Skin of body (tissue), 2 donors: ENCODE measurements around the gene LRFN4. TPM values are rescaled to one million over a fixed set of nuclear protein-coding genes. Genes with fewer than 3 reads are reported as not detected.

Experiments
- DNase-seq: peaks from one replicate; lab custom pipeline; 2025; lab: John Stamatoyannopoulos, UW
- total RNA-seq: library from RNA; depleted of rRNA; stranded (reverse); fragments of >200 nt; gene quantifications from one replicate; pipeline ENCODE4 v1.2.3, GENCODE V29; 2014

LRFN4 gene
- total RNA-seq, 1 donor from 2014 or later: 5.5 TPM

DNA sequence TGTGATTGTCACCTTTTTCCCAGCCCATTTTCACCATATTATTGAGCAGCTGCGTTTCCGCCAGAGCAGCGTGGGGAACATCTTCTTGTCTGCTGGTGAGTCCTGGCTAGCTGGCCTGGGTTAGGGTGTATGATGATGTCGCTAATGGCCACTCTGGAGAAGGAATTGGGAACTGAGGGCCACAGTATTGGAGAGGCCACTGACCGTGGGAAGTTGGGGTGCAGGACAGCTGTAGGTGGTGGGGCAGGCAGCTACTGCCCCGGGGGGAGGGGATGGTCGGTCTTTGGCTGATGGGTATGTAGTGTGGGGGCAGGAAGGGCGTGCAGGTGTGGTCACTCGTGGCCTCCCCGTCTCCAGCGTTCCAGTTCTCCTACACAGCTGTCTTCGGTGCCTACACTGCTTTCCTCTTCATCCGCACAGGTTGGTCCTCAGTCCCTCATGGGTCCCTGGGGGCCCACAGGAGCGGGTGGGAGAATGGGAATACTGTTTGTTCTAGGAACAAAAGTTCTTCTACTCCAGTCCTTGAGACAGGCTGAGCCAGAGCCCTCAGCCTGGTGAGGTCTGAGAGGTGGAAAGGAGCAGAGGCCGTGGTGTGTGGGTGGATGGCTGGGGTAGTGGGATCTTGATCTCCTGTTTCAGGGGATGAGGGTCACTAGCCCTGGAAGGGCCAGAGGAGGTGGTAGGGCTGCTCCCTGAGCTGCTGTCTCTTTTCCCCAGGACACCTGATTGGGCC is 11.6 kb upstream of the LRFN4 start:
- DNase-seq: no peak

DNA sequence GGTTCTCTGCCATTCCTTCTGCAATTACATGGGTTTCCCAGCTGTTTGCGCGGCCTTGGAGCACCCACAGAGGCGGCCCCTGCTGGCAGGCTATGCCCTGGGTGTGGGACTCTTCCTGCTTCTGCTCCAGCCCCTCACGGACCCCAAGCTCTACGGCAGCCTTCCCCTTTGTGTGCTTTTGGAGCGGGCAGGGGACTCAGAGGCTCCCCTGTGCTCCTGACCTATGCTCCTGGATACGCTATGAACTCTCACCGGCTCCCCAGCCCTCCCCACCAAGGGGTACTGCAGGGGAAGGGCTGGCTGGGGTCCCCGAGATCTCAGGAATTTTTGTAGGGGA is 11.0 kb upstream of the LRFN4 start:
- DNase-seq: no peak

DNA sequence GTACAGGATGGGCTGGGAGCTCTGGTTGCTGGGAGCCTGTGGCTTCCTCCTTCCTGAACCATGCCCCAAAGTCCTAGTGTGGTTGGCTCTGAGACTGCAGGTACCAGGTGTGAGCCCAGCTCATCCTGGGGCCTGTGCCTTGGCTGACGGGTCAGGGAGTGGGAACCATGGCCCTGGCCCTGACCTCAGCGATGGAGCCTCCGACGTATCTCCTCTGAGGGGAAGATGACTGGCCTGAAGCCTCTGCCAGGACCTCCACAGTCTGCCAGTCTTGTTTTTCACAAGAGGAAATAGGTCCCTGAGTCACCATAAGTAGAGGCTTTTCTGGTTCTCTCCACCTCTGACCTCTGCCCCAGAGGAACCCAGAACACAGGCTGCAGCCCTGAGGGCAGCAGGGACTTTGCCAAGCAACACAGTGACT is 10.2 kb upstream of the LRFN4 start:
- no peak for DNase-seq

DNA sequence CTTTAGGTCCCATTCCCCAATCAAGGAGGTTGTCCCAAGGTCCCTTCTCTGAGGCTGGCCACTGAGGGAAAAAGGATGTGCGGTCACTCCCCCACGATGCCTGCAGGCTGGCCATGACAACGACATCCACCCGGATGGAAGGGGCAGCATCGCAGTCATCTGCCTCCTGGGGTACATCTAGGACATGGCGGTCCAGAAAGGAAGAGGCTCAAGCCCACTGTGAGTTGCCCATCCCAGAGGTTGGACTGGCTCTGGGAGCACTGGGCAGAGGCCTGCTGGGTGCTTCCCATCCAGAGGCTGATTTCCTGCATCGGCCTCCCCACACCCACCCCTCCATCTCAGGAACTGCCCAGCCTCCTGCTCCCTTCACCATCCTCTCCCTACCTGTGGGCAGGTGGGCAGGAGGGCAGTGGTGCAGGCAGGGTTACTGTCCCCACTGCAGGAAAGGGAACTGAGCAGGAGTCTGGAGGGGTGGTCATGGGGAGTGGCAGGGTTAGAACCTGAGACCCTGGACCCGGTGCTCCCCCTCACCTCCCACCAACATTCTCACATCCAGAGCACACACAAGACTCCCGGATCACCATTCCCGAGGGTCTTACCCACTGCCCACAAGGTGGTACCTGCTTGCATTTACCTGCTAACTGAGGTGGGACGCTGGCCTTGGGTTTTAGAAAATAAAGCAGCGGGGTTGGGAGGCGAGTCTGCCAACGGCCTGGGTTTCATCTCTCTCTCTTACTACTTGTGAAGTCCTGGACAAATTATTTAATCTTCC is 9.2 kb upstream of the LRFN4 start:
- no peak for DNase-seq

DNA sequence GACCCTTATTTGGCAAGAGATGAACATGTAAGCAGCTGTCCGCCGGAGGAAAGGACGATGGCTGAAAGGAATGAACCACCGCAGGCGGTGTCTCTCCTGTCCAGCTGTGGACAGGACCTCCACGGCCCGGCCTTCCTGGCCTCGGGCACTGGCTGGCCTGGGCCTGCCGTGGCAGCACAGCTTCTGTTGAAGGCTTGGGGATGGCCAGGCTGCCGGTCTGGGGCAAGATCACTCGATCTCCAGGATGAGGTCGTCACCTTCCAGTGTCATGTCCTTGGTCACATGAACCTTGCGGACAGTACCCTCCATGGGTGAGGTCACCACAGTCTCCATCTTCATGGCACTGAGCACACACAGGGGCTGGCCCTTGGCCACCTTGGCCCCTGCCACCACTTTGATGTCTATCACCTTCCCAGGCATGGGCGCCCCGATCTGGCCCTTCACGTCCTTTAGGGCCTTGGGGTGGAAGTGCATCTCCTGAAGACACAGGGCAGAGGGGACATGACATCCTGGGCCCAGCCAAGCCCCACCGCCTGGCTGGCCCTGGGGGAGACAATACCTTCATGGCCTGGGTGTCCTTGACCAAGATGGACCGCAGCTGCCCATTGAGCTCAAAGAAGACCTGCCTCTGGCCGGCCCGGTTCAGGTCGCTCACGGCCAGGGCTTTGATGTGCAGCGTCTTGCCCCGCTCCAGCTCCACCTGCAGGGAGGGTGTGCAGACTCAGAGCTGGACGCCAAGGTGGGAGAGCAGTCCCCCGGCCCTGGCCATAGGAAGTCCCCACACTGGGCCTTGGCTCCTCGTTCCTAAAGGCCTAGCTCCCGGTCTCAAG is 8.0 kb upstream of the LRFN4 start:
- no peak for DNase-seq

DNA sequence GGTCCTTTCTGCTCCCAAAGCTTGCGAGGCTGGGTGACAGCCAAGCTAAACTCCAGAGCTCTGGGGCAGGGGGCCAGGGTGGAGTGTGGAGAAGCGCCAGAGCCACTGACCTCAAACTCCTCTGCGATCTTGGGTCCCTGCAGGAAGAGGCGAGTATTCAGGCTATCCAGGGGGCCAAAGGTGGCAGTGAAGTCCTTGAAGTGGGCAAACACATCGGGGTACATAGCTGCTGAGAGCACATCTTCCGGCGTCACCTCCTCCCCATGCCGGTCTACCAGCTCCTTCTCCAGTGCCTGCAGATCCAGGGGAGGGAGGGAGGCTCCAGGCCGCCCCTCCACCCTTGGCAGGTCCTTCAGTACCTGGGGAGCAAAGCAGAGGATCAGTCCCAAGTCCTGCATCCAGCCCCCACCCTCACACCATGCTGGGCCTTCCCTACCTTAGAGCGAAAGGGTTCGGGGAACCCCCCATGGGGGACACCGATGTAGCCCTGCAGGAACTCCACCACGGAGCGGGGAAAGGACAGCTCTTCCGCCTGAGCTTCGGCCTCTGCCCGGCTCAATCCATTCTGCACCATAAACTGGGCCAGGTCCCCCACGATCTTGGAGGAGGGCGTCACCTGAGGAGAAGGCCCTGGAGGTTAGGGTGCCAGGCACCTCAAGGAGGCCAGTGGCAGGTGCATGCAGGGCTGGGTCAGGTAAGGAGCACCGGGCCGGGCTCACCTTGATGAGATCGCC is 7.2 kb upstream of the LRFN4 start:
- DNase-seq: no peak

DNA sequence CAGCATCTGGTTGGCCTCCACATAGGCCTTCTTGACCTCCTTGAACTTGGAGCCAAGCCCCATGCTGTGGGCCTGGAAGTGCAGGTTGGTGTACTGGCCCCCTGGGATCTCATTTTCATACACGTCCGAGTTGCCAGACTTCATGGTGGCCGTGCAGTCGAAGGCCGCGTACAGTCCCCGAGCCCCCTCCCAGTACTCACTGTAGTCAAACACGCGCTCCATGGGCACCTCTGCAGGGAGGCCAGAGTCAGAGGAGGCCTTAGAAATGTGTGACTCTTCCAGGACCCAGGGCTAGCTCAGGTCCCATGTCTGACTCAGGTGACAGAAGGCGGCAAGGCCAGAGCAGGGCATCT is 6.7 kb upstream of the LRFN4 start:
- DNase-seq: no peak

DNA sequence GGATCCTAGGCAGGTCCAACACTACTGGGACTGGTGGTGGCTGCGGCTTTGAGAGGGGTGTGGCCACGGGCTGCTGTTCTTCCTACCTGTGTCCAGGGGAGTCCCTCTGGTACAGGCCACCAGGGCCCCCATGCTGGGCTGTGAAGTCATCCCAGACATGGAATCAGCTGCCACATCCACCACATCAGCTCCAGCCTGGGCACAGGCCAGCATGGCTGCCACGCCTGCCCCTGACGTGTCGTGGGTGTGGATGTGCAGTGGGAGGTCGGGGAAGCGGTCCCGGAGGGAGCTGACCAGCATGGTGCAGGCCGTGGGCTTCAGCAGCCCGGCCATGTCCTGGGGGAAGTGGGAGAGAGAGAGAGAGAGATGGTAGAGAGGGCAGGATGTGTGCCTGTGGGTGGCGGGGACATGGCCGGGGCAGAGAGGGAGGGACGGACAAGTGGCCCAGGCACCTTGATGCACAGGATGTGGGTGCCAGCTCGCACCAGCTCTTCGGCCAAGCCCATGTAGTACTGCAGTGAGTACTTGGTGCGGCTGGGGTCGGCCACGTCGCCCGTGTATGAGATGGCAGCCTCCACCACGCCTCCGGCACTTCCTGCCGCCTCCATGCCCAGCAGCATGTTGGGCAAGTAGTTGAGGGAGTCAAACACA is 6.2 kb upstream of the LRFN4 start:
- no peak for DNase-seq

GRCh38 chr11:66851239-66851596 is 5.6 kb upstream of the LRFN4 start:
- no peak for DNase-seq

DNA sequence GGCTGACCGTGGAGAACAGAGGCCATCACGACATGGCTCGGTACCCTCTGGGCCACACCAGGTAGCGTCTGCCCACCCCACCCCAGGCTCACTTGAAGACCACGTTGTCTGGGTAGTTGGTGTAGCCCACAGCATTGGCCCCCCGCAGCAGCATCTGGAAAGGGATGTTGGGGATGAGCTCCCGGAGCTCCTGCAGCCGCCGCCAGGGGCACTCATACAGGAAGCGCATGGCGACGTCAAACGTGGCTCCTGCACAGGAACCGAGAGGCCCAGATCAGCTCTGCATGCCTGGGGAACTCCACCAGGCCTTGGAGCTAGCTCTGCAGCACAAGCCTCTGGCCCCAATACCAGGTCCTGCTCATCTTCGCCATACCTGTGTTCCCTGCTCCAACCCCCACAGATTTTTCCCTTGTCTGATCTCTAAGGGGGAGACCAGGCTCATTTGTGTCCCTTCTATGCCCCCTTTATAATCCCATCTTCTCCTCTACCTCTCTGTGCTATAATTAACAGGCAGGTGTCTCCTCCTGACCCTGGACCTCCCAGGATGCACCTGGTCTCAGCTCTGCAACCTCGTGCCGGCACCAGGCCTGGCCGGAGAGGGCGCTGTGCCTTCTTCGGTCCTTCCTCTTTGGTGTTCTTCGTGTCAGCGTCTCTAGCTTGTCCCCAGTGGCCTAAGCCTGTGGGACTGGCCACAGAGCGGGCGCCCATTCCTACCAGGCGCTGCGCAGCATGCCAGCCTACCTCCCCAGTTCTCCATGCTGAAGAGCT is 5.0 kb upstream of the LRFN4 start:
- no peak for DNase-seq

DNA sequence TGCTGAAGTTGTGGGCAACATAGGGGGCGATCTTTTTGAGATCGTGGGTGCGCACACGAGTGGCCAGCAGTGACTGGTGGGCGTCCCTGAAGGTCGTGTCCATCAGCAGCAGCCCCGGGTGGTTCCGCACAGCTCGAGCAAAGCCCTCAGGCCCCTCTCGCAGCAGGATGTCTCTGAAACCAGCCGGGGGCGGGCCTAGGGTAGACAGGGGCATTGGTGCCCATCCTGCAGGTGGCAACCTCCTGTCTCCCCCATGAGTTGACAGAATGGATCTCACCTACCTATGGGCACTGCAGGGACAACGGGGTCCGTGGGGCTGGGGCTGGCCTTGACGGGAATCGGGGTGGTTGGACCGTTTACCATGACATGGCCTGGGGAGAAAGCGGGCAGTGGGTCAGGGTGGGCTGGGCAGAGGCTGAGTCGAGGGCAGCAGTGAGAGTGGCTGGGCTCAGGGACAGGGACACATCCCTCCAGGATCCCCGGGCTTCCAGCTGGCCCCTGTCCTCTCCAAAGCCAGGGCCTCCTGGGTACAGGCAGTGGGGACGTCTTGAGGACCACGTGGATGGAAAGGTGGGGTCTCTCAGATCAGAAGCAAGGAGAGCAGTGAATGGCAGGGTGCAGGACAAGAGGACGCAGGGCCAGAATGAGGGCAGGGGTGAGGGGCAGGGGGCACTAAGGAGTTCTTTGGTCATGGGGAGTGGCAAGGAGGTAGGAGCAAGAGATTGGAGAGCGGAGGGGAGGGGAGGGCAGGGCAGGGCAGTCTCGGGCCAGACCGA is 4.2 kb upstream of the LRFN4 start:
- no peak for DNase-seq

- no peak for DNase-seq
Measured at GRCh38 chr11:66853242-66854229, 3.3 kb upstream of the LRFN4 start.

GRCh38 chr11:66854231-66854661 is 2.6 kb upstream of the LRFN4 start:
- no peak for DNase-seq

DNA sequence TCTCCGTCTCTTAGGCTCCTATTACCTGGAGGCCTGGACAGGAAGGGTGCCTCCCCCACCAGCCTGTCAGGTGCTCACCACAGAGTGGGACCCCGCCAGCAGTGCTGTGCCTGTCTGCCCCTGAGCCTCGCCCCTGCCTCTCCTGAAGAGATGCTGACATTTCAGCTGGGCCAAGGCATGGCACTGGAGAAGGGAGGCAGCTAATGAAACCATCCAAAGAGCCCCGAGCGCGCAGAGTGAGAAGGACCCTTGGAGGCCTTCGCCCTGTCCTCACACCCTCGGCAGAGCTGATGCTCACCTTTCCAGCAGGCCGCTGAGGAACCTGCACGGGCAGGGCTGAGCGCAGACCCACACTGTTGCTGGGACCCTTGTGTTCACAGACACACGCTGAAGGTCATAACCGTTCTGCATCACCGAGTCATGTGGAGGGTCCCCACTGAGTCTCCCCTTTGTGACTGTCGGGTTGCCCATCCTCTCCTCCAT is 2.1 kb upstream of the LRFN4 start:
- DNase-seq: no peak

DNA sequence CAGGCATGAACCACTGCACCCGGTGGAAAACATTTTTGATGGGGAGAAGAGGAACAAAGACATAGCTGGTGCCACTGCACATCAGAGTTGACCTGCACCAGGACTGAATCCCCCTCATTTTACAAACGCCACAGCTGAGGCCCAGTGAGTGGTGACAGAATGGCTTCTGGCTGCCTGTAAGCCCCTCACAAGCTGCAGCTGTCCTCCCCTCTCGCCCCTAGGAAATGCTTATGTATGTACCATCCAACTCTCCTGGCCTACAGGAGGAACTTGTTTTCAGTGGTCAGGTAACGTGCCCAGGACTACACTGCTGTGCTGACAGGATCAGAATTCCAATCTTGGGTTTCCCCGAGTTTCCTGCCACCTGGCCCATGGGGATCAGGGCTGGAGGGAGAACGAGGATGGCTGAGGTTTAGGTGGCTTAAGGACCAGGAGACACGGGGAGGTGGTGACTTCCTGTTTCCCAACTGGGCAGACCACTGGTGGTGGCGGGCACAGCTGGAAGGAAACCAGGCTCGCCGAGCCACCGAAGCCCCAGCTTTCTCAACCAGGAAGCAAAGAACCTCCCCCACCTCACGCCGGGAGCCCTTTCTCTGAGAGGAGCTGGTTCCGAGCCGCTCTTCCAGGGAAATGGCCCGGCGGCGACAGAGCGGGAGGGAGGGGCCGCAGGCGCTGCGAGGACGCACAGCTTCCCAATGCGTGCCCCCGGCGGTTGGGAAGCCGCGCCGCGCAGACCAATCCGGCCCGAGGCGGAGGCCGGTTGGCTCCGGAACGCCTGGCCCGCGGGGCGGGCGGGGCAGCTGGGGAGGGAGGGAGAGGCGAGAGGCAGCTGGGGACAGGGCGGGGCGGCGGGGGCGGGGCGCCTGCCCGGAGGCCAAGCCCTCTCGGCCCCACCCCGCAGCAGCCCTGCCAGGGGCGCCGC is 1.0 kb upstream of the LRFN4 start:
- DNase-seq: peak; percentile 89

GRCh38 chr11:66857234-66857926 is 516 bp downstream of the LRFN4 start:
- DNase-seq: no peak

DNA sequence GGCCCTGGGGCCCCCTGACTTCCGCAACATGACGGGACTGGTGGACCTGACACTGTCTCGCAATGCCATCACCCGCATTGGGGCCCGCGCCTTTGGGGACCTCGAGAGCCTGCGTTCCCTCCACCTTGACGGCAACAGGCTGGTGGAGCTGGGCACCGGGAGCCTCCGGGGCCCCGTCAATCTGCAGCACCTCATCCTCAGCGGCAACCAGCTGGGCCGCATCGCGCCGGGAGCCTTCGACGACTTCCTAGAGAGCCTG is 992 bp downstream of the LRFN4 start:
- DNase-seq: no peak
